Vagina (tissue), 2 donors: Measurements from ENCODE around the gene SAFB2.

Experiments used
- POLR2A ChIP-seq, 2 donors: fragments of 450-650 bp; IDR thresholded peaks; one replicate each; pipeline ENCODE4 v1.6.1; 2017; ENCODE audit warnings: antibody characterized with exemption in 2 of 2, mild to moderate bottlenecking in 2 of 2, moderate library complexity in 2 of 2
- POLR2AphosphoS5 ChIP-seq, 2 donors: sonication (generic); formaldehyde crosslinking; IDR thresholded peaks; one replicate each; pipeline ENCODE4 v1.9.0; 2017; ENCODE audit warnings: antibody characterized with exemption in 2 of 2, mild to moderate bottlenecking in 2 of 2, low read depth in 1 of 2; ENCODE audit not compliant: insufficient read depth in 1 of 2
- TF ChIP-seq, protein P1 (sequence below), 3 experiments: fragments of 450-650 bp in 2 of 3; fragments of 200-600 bp in 1 of 3; sonication (generic) in 1 of 3; IDR thresholded peaks; one replicate each; pipeline ENCODE4 v1.5.1; 2017 to 2019; ENCODE audit warnings: antibody characterized with exemption in 3 of 3, mild to moderate bottlenecking in 2 of 3, moderate library complexity in 2 of 3

DNA sequence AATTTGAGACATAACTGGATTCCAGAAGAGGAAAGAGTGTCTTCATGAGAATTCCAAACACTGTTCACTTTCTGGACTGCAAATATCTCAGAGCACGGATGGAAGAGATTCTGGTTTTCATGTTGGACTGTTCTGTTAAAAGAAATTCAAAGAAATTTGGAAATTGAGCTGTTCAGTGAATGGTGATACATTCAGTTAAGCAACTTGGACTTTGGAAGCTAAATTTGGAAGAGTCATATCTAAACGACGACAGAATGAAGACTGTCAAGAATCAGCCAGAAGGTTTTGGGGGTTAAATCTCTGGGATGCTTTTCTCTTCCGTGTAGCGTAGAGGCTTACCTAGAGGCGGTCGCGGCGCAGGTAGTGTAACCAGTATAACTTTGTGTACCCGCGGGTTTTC lies 25.9 kb upstream of the SAFB2 start:
- TF ChIP-seq, protein P1, sequence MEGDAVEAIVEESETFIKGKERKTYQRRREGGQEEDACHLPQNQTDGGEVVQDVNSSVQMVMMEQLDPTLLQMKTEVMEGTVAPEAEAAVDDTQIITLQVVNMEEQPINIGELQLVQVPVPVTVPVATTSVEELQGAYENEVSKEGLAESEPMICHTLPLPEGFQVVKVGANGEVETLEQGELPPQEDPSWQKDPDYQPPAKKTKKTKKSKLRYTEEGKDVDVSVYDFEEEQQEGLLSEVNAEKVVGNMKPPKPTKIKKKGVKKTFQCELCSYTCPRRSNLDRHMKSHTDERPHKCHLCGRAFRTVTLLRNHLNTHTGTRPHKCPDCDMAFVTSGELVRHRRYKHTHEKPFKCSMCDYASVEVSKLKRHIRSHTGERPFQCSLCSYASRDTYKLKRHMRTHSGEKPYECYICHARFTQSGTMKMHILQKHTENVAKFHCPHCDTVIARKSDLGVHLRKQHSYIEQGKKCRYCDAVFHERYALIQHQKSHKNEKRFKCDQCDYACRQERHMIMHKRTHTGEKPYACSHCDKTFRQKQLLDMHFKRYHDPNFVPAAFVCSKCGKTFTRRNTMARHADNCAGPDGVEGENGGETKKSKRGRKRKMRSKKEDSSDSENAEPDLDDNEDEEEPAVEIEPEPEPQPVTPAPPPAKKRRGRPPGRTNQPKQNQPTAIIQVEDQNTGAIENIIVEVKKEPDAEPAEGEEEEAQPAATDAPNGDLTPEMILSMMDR (IDR thresholded peaks at IDR 0.05) = no peak
- TF ChIP-seq POLR2A (IDR thresholded peaks at IDR 0.05) (no peak), POLR2AphosphoS5 (IDR thresholded peaks at IDR 0.05; ENCODE audit: insufficient read depth in 1 of 2, low read depth in 1 of 2) (no peak)
